HUES48 (cell line): Measurements from ENCODE around the gene EXOC2.
"Not testable (repeated sequence)": the region's sequence is repeated elsewhere in the genome, so short reads cannot be mapped to it uniquely, and the experiment has no call there.

Source experiments
- H3K27ac ChIP-seq: one replicate; pipeline ENCODE4 v1.7.0; 2013; ENCODE audit warnings: low read depth, low read length, inconsistent platforms
- H3K27me3 ChIP-seq: 2 replicates; pipeline ENCODE4 v1.6.1; 2013; ENCODE audit warnings: mild to moderate bottlenecking, low read length; ENCODE audit not compliant: control insufficient read depth, insufficient read depth
- H3K36me3 ChIP-seq: 2 replicates; pipeline ENCODE4 v1.6.1; 2013; ENCODE audit warnings: low read length; ENCODE audit not compliant: control insufficient read depth, insufficient read depth
- H3K4me1 ChIP-seq: 2 replicates; pipeline ENCODE4 v1.6.1; 2013; ENCODE audit warnings: mild to moderate bottlenecking, low read length; ENCODE audit not compliant: control insufficient read depth, insufficient read depth
- H3K4me3 ChIP-seq: 2 replicates; pipeline ENCODE4 v1.5.1; 2013; ENCODE audit warnings: mild to moderate bottlenecking, low read depth, low read length
- H3K9ac ChIP-seq: 2 replicates; pipeline ENCODE4 v1.6.1; 2013; ENCODE audit warnings: mild to moderate bottlenecking, low read depth, low read length, moderate library complexity
- H3K9me3 ChIP-seq: 2 replicates; pipeline ENCODE4 v1.6.1; 2013; ENCODE audit warnings: low read length; ENCODE audit not compliant: control insufficient read depth, insufficient read depth

Gene EXOC2

DNA sequence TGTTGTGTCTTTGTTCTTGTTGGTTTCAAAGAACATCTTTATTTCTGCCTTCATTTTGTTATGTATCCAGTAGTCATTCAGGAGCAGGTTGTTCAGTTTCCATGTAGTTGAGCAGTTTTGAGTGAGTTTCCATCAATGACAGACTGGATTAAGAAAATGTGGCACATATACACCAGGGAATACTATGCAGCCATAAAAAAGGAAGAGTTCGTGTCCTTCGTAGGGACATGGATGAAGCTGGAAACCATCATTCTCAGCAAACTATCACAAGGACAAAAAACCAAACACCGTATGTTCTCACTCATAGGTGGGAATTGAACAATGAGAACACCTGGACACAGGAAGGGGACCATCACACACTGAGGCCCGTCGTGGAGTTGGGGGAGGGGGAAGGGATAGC, 87.0 kb downstream of the EXOC2 start:
- H3K4me1 ChIP-seq = not testable (repeated sequence)

GRCh38 chr6:604579-604978, 88.4 kb downstream of the EXOC2 start:
- H3K9ac ChIP-seq = no peak overlapping the region
- no peak overlapping the region for H3K27ac ChIP-seq
- H3K4me3 ChIP-seq = no peak overlapping the region
- peaks cover 35% of the 10 kb centered on the region for H3K36me3 ChIP-seq
- no peaks in the 10 kb centered on the region for H3K9me3 ChIP-seq
- H3K27me3 ChIP-seq = no peaks in the 10 kb centered on the region
- peaks cover 14% of the 10 kb centered on the region; the same call in 1 of the 2 replicates for H3K4me1 ChIP-seq

More for the DNA sequence above, 87.0 kb downstream of the EXOC2 start:
- H3K27me3 ChIP-seq, H3K9ac ChIP-seq, H3K27ac ChIP-seq, H3K9me3 ChIP-seq, H3K4me3 ChIP-seq: not testable (repeated sequence)
- H3K36me3 ChIP-seq = peaks cover 40% of the 10 kb centered on the region

DNA sequence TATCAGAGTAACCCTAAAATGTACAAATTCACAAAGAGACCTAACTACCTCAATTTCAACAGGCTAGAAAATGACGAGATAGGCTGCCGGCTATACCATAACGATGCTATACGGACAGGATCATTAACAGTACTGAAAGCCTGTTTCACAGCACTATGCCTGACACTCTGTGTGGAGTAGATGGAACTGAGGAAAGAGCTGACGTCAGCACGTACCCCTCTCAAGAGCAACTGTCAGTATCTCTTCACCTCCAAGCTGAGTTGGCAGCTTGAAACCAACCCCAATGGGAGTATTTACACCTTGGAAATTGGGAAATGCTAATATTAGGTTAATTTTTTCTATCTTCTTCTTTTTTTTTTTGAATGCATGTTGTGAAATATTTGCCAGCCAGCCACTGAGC, 89.7 kb downstream of the EXOC2 start:
- Histone ChIP-seq H3K9ac (no peak overlapping the region), H3K9me3 (no peaks in the 10 kb centered on the region), H3K36me3 (peaks cover 28% of the 10 kb centered on the region), H3K4me3 (no peak overlapping the region), H3K4me1 (peaks cover 19% of the 10 kb centered on the region; the same call in 1 of the 2 replicates), H3K27me3 (no peaks in the 10 kb centered on the region), H3K27ac (no peak overlapping the region)

DNA sequence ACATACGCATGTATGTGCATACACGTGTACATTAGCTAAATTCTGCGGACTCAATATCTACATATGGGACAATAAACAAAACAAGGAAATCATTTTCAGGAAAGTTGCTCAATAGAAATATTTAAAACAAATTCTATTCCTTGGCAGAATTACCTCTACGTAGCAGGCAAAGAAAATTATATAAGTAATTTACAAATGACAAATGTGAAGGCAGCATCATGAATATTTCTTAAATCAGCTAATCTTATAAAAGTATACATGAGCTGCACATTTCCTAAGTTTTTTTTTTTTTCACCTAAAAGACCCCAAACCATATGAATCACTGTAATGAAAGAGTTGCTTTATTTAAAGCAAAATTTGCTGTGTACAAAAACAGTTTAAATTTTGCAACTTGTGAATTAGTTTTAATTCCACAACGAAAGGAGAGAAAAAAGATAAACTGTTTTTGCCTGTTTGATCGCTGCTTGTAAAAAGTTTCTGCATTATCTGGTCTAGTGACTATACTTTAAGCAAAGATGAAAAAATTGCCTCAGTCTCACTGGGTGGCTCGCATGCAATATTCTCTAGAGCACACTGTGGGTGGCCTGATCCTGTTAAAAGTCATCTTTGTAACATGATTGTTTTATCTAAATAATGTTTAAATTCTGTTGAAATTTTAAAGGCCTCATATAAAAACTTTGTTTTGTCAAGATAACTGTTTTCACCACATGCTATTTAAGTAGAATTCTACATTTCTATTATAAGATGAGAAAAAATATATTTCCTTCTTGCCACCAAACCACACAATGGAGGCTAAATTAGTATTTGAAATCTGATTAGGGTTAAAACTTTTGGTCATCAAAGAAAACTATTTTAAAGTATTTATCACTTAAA, 93.1 kb downstream of the EXOC2 start:
- Histone ChIP-seq H3K27me3 (no peaks in the 10 kb centered on the region), H3K4me1 (peaks cover 19% of the 10 kb centered on the region; the same call in 1 of the 2 replicates), H3K4me3 (no peak overlapping the region), H3K27ac (no peak overlapping the region), H3K9me3 (no peaks in the 10 kb centered on the region), H3K36me3 (peaks cover 37% of the 10 kb centered on the region), H3K9ac (no peak overlapping the region)

DNA sequence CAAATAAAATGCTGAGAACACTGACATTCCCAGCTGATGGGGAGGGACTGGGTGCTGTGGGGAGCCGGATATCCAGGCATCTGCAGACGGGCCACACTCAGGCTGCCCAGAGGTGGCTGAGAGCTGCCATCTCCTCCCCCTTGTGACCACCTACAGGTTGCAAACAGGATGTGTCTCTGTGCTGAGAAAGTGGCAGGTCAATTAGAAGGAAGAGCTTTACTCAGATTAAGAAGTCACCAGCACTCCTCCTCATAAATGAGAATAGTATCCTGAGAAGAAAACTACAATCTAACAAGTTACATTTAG, 99.1 kb downstream of the EXOC2 start:
- Histone ChIP-seq H3K27me3 (no peaks in the 10 kb centered on the region), H3K27ac (peak overlapping the region; percentile 51), H3K4me1 (peaks cover 17% of the 10 kb centered on the region; the same call in 1 of the 2 replicates), H3K36me3 (peaks cover 64% of the 10 kb centered on the region), H3K9me3 (no peaks in the 10 kb centered on the region), H3K9ac (no peak overlapping the region), H3K4me3 (no peak overlapping the region)

DNA sequence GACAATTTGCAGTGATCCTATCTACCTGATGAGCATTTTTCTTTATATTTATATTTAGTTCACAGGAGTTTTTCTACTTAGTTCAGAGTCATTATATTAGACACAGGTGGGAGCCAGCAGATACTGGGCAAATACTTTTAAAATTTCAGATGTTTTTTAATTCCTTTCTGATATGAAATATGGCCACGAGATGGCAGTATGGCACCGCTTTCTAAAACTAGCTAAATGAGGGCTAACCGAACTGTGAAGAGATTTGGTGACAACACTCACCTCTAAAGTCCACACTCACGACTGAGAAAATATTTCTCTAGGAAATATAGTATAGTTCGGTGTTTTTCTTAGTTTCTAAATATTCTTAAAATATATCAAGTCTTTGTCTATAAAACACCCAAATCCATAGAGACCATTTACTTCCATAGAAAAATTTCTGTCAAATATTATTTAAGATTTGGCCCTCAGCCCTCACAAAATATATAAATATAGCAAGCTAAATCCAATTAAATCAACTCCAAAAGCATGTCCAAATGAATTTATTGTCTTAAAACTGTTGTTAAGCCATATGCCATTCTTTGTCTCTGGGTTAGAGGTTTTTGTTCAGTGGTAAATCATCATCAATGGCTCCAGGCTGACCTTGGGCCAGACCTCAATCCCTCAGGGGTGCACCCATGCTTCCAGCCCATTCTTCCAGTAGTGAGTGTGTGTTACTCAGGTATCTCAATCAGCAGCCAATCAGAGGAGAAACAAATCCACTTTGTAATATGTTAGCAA, 99.6 kb downstream of the EXOC2 start:
- Histone ChIP-seq H3K36me3 (peaks cover 64% of the 10 kb centered on the region), H3K27ac (peak overlapping the region; percentile 51), H3K4me3 (no peak overlapping the region), H3K9ac (no peak overlapping the region), H3K9me3 (no peaks in the 10 kb centered on the region), H3K4me1 (peaks cover 17% of the 10 kb centered on the region; the same call in 1 of the 2 replicates), H3K27me3 (no peaks in the 10 kb centered on the region)

GRCh38 chr6:589090-589489, 103.8 kb downstream of the EXOC2 start:
- Histone ChIP-seq H3K9ac (no peak overlapping the region), H3K4me3 (no peak overlapping the region), H3K27ac (no peak overlapping the region), H3K27me3 (no peaks in the 10 kb centered on the region), H3K9me3 (no peaks in the 10 kb centered on the region), H3K36me3 (peaks cover 36% of the 10 kb centered on the region), H3K4me1 (peaks cover 30% of the 10 kb centered on the region)

- no peak overlapping the region for H3K4me3 ChIP-seq
- H3K36me3 ChIP-seq = peaks cover 25% of the 10 kb centered on the region
- H3K27me3 ChIP-seq = no peaks in the 10 kb centered on the region
- H3K9me3 ChIP-seq = no peaks in the 10 kb centered on the region
- no peak overlapping the region for H3K9ac ChIP-seq
- peaks cover 44% of the 10 kb centered on the region for H3K4me1 ChIP-seq
- H3K27ac ChIP-seq = no peak overlapping the region
These were observed 106.4 kb downstream of the EXOC2 start for GRCh38 chr6:586553-586952.

GRCh38 chr6:583635-584034, 109.3 kb downstream of the EXOC2 start:
- Histone ChIP-seq H3K4me1 (peaks cover 47% of the 10 kb centered on the region), H3K9me3 (no peaks in the 10 kb centered on the region), H3K9ac (no peak overlapping the region), H3K4me3 (no peak overlapping the region), H3K36me3 (peaks cover 2% of the 10 kb centered on the region; the same call in 1 of the 2 replicates), H3K27ac (peak overlapping the region; percentile 82), H3K27me3 (no peaks in the 10 kb centered on the region)

DNA sequence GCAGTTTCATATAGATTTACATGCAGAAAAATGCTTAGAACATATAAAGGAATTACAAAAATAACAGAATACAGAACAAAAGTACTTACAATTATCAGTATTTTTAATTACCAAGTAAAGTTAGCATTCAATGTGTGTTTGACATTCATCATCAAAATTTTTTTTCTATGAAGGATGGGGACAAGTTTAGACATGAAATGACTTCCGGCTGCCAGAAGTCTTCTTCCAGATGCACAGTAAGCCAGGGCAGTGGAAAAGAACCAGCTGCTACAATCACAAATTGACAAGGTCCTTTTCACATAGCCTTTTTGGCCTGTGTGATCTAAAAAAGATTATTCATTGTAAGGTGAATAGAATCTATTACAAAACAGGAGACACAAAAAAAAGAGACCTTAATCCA, 109.8 kb downstream of the EXOC2 start:
- peak overlapping the region; percentile 82 for H3K27ac ChIP-seq
- H3K27me3 ChIP-seq = no peaks in the 10 kb centered on the region
- peaks cover 47% of the 10 kb centered on the region for H3K4me1 ChIP-seq
- H3K9me3 ChIP-seq = no peaks in the 10 kb centered on the region
- peak overlapping the region; percentile 4; the same call in 1 of the 2 replicates for H3K4me3 ChIP-seq
- no peak overlapping the region for H3K9ac ChIP-seq
- H3K36me3 ChIP-seq = no peaks in the 10 kb centered on the region

DNA sequence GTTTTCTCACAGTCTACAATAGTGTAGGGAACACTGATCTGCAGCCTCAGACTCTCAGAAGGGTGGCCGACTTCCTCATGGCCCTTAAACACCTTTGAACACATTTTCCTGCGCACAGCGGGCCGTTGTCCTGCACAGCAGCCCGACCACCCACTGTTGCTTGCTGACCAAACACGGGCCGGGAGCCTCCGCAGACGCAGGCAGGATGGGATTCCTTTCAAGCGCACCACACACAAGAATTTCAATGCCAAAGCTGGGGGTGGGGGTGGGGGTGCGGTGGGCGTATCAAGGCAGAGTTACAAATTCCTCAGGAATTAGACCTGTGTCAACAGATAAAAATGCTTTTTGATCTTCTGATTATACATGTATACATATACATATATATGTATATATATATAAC, 110.6 kb downstream of the EXOC2 start:
- H3K4me3 ChIP-seq = peak overlapping the region; percentile 38
- H3K27me3 ChIP-seq = no peaks in the 10 kb centered on the region
- H3K9me3 ChIP-seq = no peaks in the 10 kb centered on the region
- peak overlapping the region; percentile 82 for H3K27ac ChIP-seq
- peak overlapping the region; percentile 3 for H3K9ac ChIP-seq
- no peaks in the 10 kb centered on the region for H3K36me3 ChIP-seq
- peaks cover 47% of the 10 kb centered on the region for H3K4me1 ChIP-seq
